ENCODE data around the gene LRP10. TPM values are rescaled to one million over a fixed set of nuclear protein-coding genes. Genes with fewer than 3 reads are reported as not detected.
A peak's percentile ranks its signal among the peaks of the same experiment; 100 is the strongest.

The LRP10 gene
- total RNA-seq, 1 donor from 2014 or later = 16.3 TPM

DNA sequence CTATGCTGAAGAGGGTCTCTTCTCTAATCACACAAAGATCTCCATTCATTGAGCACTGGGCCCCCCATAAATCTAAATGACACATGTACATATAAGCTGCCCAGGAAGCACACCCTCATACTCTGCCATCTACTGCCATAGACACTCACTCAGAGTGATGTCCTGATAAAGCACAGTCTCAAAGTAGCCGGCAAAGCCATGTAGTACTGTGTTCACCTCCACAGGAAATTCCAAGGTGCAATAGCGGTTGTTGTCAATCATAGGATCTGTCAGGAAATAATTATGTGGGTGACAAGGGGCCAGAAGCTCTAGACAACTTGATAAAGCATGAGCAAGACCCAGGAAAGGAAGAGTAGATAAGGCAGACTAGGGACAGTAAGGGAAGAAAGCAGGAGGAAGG, 50.8 kb downstream of the LRP10 start:
- DNase-seq (ENCODE audit: low read depth, low spot score) = no peak
- H3K27ac Mint-ChIP-seq (ENCODE audit: unreplicated experiment) = no peak overlapping the region
- TF ChIP-seq, protein P1, sequence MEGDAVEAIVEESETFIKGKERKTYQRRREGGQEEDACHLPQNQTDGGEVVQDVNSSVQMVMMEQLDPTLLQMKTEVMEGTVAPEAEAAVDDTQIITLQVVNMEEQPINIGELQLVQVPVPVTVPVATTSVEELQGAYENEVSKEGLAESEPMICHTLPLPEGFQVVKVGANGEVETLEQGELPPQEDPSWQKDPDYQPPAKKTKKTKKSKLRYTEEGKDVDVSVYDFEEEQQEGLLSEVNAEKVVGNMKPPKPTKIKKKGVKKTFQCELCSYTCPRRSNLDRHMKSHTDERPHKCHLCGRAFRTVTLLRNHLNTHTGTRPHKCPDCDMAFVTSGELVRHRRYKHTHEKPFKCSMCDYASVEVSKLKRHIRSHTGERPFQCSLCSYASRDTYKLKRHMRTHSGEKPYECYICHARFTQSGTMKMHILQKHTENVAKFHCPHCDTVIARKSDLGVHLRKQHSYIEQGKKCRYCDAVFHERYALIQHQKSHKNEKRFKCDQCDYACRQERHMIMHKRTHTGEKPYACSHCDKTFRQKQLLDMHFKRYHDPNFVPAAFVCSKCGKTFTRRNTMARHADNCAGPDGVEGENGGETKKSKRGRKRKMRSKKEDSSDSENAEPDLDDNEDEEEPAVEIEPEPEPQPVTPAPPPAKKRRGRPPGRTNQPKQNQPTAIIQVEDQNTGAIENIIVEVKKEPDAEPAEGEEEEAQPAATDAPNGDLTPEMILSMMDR (conservative IDR thresholded peaks at IDR 0.05) = no peak
- no peak overlapping the region for H3K4me3 Mint-ChIP-seq
- peaks cover 25% of the 10 kb centered on the region for H3K4me1 Mint-ChIP-seq
- peaks cover 3% of the 10 kb centered on the region for H3K27me3 Mint-ChIP-seq (ENCODE audit: low read depth)
- H3K9me3 Mint-ChIP-seq = no peaks in the 10 kb centered on the region
- peaks cover 24% of the 10 kb centered on the region for H3K36me3 Mint-ChIP-seq (ENCODE audit: low read depth)

DNA sequence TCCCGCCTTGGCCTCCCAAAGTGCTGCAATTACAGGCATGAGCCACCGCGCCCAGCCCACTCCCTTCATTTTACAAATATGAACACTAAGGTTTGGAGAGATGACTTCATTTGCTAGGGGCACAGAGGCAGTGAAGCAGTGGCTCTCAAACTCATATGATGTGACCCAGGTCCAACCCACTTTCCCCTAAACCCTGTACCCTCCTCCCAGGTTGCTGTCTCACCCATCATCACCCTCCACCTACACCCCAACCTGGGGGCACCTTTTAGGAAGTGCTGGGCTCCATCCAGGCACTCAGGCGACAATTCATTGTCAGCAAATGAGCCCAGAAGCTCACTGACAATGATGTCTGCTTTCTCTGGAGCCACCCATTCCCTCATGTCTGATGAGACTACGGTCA, 52.2 kb downstream of the LRP10 start:
- H3K9me3 Mint-ChIP-seq = no peaks in the 10 kb centered on the region
- no peak for DNase-seq (ENCODE audit: low read depth, low spot score)
- H3K27me3 Mint-ChIP-seq (ENCODE audit: low read depth) = peaks cover 3% of the 10 kb centered on the region
- peaks cover 14% of the 10 kb centered on the region for H3K4me1 Mint-ChIP-seq
- TF ChIP-seq, protein P1 (conservative IDR thresholded peaks at IDR 0.05) = no peak
- H3K4me3 Mint-ChIP-seq = no peak overlapping the region
- H3K36me3 Mint-ChIP-seq (ENCODE audit: low read depth) = peaks cover 18% of the 10 kb centered on the region
- H3K27ac Mint-ChIP-seq (ENCODE audit: unreplicated experiment) = no peak overlapping the region

- Mint-ChIP-seq H3K4me1 (no peaks in the 10 kb centered on the region), H3K27ac (ENCODE audit: unreplicated experiment) (no peak overlapping the region), H3K27me3 (ENCODE audit: low read depth) (no peaks in the 10 kb centered on the region), H3K36me3 (ENCODE audit: low read depth) (peaks cover 15% of the 10 kb centered on the region), H3K4me3 (no peak overlapping the region), H3K9me3 (no peaks in the 10 kb centered on the region)
- DNase-seq (ENCODE audit: low read depth, low spot score) = no peak
- TF ChIP-seq, protein P1 (conservative IDR thresholded peaks at IDR 0.05) = no peak
Observed at GRCh38 chr14:22925513-22925912, 54.0 kb downstream of the LRP10 start.

GRCh38 chr14:22926316-22926715, 54.8 kb downstream of the LRP10 start:
- no peaks in the 10 kb centered on the region for H3K27me3 Mint-ChIP-seq (ENCODE audit: low read depth)
- no peaks in the 10 kb centered on the region for H3K9me3 Mint-ChIP-seq
- TF ChIP-seq, protein P1 (conservative IDR thresholded peaks at IDR 0.05) = no peak
- peaks cover 8% of the 10 kb centered on the region for H3K36me3 Mint-ChIP-seq (ENCODE audit: low read depth)
- no peak for DNase-seq (ENCODE audit: low read depth, low spot score)
- no peaks in the 10 kb centered on the region for H3K4me1 Mint-ChIP-seq
- H3K4me3 Mint-ChIP-seq = peak overlapping the region; percentile 72
- no peak overlapping the region for H3K27ac Mint-ChIP-seq (ENCODE audit: unreplicated experiment)

- TF ChIP-seq, protein P1 (conservative IDR thresholded peaks at IDR 0.05) = no peak
Observed at GRCh38 chr14:22928237-22929103, 56.9 kb downstream of the LRP10 start.

More at GRCh38 chr14:22928237-22929103, 56.9 kb downstream of the LRP10 start:
- H3K27ac Mint-ChIP-seq (ENCODE audit: unreplicated experiment) = peak overlapping the region; percentile 92
- peaks cover 2% of the 10 kb centered on the region for H3K36me3 Mint-ChIP-seq (ENCODE audit: low read depth)
- no peaks in the 10 kb centered on the region for H3K9me3 Mint-ChIP-seq
- no peak for DNase-seq (ENCODE audit: low read depth, low spot score)
- no peak overlapping the region for H3K4me3 Mint-ChIP-seq
- no peaks in the 10 kb centered on the region for H3K27me3 Mint-ChIP-seq (ENCODE audit: low read depth)
- H3K4me1 Mint-ChIP-seq = no peaks in the 10 kb centered on the region

All from neural crest cell (in vitro differentiated cells).